WTC11 (cell line): ENCODE measurements around the gene RYR2. TPM values are rescaled to one million over a fixed set of nuclear protein-coding genes. Genes with fewer than 3 reads are reported as not detected.

ENCODE experiments used
- ATAC-seq: fragments of 200-7000 bp; cut with Tn5 transposase; 2 replicates; pipeline ENCODE4 v1.10.0; 2021; ENCODE audit warnings: mild to moderate bottlenecking, moderate library complexity
- CTCF ChIA-PET: fragments of 300-600 bp; sonication (Branson Sonifier 250); formaldehyde crosslinking; loops from one replicate; lab custom pipeline; 2021; ENCODE audit warnings: antibody characterized with exemption; lab: Charles Lee
- POLR2A ChIA-PET: fragments of 350-600 bp; sonication (Branson Sonifier 250); formaldehyde crosslinking; loops from one replicate; lab custom pipeline; 2021; ENCODE audit warnings: antibody characterized with exemption; lab: Charles Lee
- DNase-seq: peaks from one replicate; pipeline ENCODE4 v3.0.0; 2021; ENCODE audit warnings: low spot score
- H3K27ac Mint-ChIP-seq: 2 replicates; pipeline ENCODE4 v1.8.0; 2021; ENCODE audit warnings: mixed read lengths
- H3K27me3 Mint-ChIP-seq: 2 replicates; pipeline ENCODE4 v1.8.0; 2021; ENCODE audit warnings: low read depth, mild to moderate bottlenecking, moderate library complexity, mixed read lengths
- H3K36me3 Mint-ChIP-seq: 2 replicates; pipeline ENCODE4 v1.8.0; 2021; ENCODE audit warnings: mixed read lengths
- H3K4me1 Mint-ChIP-seq: 2 replicates; pipeline ENCODE4 v1.8.0; 2022; ENCODE audit warnings: mixed read lengths
- H3K4me3 Mint-ChIP-seq: 2 replicates; pipeline ENCODE4 v1.8.0; 2021; ENCODE audit warnings: mild to moderate bottlenecking, moderate library complexity, mixed read lengths
- H3K9me3 Mint-ChIP-seq: 2 replicates; pipeline ENCODE4 v1.8.0; 2021; ENCODE audit warnings: mixed read lengths
- AFF4 ChIP-seq: sonication (generic); formaldehyde crosslinking; IDR thresholded peaks from 2 replicates; pipeline ENCODE4 v1.8.1; 2023; ENCODE audit warnings: mild to moderate bottlenecking, missing genetic modification reagents, borderline replicate concordance
- ATF6 ChIP-seq: sonication (generic); formaldehyde crosslinking; IDR thresholded peaks from 2 replicates; pipeline ENCODE4 v1.8.1; 2023; ENCODE audit warnings: mild to moderate bottlenecking, missing genetic modification reagents
- CDX4 ChIP-seq: fragments of 250-450 bp; sonication (Bioruptor Pico); IDR thresholded peaks from 2 replicates; pipeline ENCODE4 v1.9.0; 2021; ENCODE audit warnings: moderate library complexity, mild to moderate bottlenecking, inconsistent platforms, borderline replicate concordance
- E2F4 ChIP-seq: sonication (generic); formaldehyde crosslinking; IDR thresholded peaks from 2 replicates; pipeline ENCODE4 v1.8.1; 2022; ENCODE audit warnings: low read depth, mild to moderate bottlenecking, moderate library complexity, missing genetic modification reagents, borderline replicate concordance
- ETV6 ChIP-seq: sonication (generic); formaldehyde crosslinking; IDR thresholded peaks from 2 replicates; pipeline ENCODE4 v1.8.1; 2022; ENCODE audit warnings: mild to moderate bottlenecking, missing genetic modification reagents
- FOXK1 ChIP-seq: sonication (generic); formaldehyde crosslinking; IDR thresholded peaks from 2 replicates; pipeline ENCODE4 v1.8.0; 2022; ENCODE audit warnings: mild to moderate bottlenecking, moderate library complexity, missing genetic modification reagents
- JUN ChIP-seq: sonication (generic); formaldehyde crosslinking; IDR thresholded peaks from 2 replicates; pipeline ENCODE4 v1.8.0; 2023; ENCODE audit warnings: mild to moderate bottlenecking, missing genetic modification reagents
- MXD4 ChIP-seq: fragments of 250-450 bp; sonication (Bioruptor Pico); IDR thresholded peaks from 2 replicates; pipeline ENCODE4 v1.8.0; 2021; ENCODE audit warnings: mild to moderate bottlenecking, moderate library complexity, borderline replicate concordance
- OVOL2 ChIP-seq: fragments of 250-450 bp; sonication (Bioruptor Pico); IDR thresholded peaks from 2 replicates; pipeline ENCODE4 v1.9.0; 2021; ENCODE audit warnings: mild to moderate bottlenecking, borderline replicate concordance
- PREB ChIP-seq: sonication (generic); formaldehyde crosslinking; IDR thresholded peaks from 2 replicates; pipeline ENCODE4 v1.8.1; 2022; ENCODE audit warnings: mild to moderate bottlenecking, missing genetic modification reagents, moderate library complexity, borderline replicate concordance
- RORB ChIP-seq: fragments of 250-450 bp; sonication (Bioruptor Pico); IDR thresholded peaks from 2 replicates; pipeline ENCODE4 v1.9.0; 2021; ENCODE audit warnings: mild to moderate bottlenecking
- SOX15 ChIP-seq: fragments of 250-450 bp; sonication (Bioruptor Pico); IDR thresholded peaks from 2 replicates; pipeline ENCODE4 v1.9.0; 2021; ENCODE audit warnings: mild to moderate bottlenecking
- SP1 ChIP-seq: sonication (generic); formaldehyde crosslinking; conservative IDR thresholded peaks from 2 replicates; pipeline ENCODE4 v1.8.1; 2022; ENCODE audit warnings: missing genetic modification reagents
- STAT6 ChIP-seq: sonication (generic); formaldehyde crosslinking; conservative IDR thresholded peaks from 2 replicates; pipeline ENCODE4 v1.8.1; 2023; ENCODE audit warnings: mild to moderate bottlenecking, low read depth, missing genetic modification reagents, moderate library complexity
- TP53 ChIP-seq: sonication (generic); formaldehyde crosslinking; IDR thresholded peaks from 2 replicates; pipeline ENCODE4 v1.8.1; 2023; ENCODE audit warnings: mild to moderate bottlenecking, missing genetic modification reagents
- USF1 ChIP-seq: sonication (generic); formaldehyde crosslinking; IDR thresholded peaks from 2 replicates; pipeline ENCODE4 v1.8.0; 2022; ENCODE audit warnings: mild to moderate bottlenecking, missing genetic modification reagents
- USF2 ChIP-seq: sonication (generic); formaldehyde crosslinking; IDR thresholded peaks from 2 replicates; pipeline ENCODE4 v1.8.1; 2023; ENCODE audit warnings: mild to moderate bottlenecking, missing genetic modification reagents, moderate library complexity
- ZBTB21 ChIP-seq: sonication (generic); formaldehyde crosslinking; IDR thresholded peaks from 2 replicates; pipeline ENCODE4 v1.8.1; 2023; ENCODE audit warnings: mild to moderate bottlenecking, missing genetic modification reagents, borderline replicate concordance
- ZNF263 ChIP-seq: sonication (generic); formaldehyde crosslinking; IDR thresholded peaks from 2 replicates; pipeline ENCODE4 v1.8.1; 2022; ENCODE audit warnings: low read depth, mild to moderate bottlenecking, moderate library complexity, missing genetic modification reagents
- ZNF423 ChIP-seq: fragments of 250-450 bp; sonication (Bioruptor Pico); IDR thresholded peaks from 2 replicates; pipeline ENCODE4 v2.1.2; 2022; ENCODE audit warnings: mild to moderate bottlenecking, moderate library complexity
- total RNA-seq: library from RNA; stranded (reverse); gene quantifications from 3 replicates; pipeline ENCODE4 v1.2.3, GENCODE V29; 2021

The RYR2 gene
- total RNA-seq, 1 experiment from 2014 or later: 7.9 TPM

GRCh38 chr1:237140986-237141385 is 99.0 kb downstream of the RYR2 start (continued):
- TF ChIP-seq ATF6 (CRISPR knock-in tag): no peak

- no peaks in the 10 kb centered on the region for H3K36me3 Mint-ChIP-seq
- ATAC-seq (no peak), DNase-seq (no peak)
- no peaks in the 10 kb centered on the region for H3K9me3 Mint-ChIP-seq
- H3K27me3 Mint-ChIP-seq: no peaks in the 10 kb centered on the region
- H3K27ac Mint-ChIP-seq: no peak overlapping the region
- no peak overlapping the region for H3K4me3 Mint-ChIP-seq
- POLR2A ChIA-PET: no interaction called here
- TF ChIP-seq RORB (CRISPR knock-in tag) (no peak), AFF4 (CRISPR knock-in tag) (no peak), ZNF263 (no peak), USF1 (no peak), SOX15 (CRISPR knock-in tag) (no peak), ZBTB21 (CRISPR knock-in tag) (no peak), OVOL2 (CRISPR knock-in tag) (no peak), SP1 (CRISPR knock-in tag) (no peak), STAT6 (no peak), ZNF423 (CRISPR knock-in tag) (no peak), USF2 (no peak), MXD4 (CRISPR knock-in tag) (no peak), ETV6 (CRISPR knock-in tag) (no peak), PREB (CRISPR knock-in tag) (no peak), JUN (CRISPR knock-in tag) (no peak), CDX4 (CRISPR knock-in tag) (no peak), TP53 (CRISPR knock-in tag) (no peak), E2F4 (no peak), FOXK1 (CRISPR knock-in tag) (no peak)
- TF ChIP-seq, all 79 proteins: peak for 0
- H3K4me1 Mint-ChIP-seq: peaks cover 31% of the 10 kb centered on the region
- CTCF ChIA-PET: no interaction called here
Measured at GRCh38 chr1:237141502-237141901, 99.5 kb downstream of the RYR2 start.
